Measurements from ENCODE around the gene NOS3.

GRCh38 chr7:150952331-150953050, 38.3 kb upstream of the NOS3 start:
- TF ChIP-seq YY1 (IDR thresholded peaks at IDR 0.05; ENCODE audit: insufficient read depth, insufficient read length), result no peak
- TF ChIP-seq ZNF274 (IDR thresholded peaks at IDR 0.05; ENCODE audit: low read depth, low read length), result no peak
- no peak for TF ChIP-seq SUZ12 (IDR thresholded peaks at IDR 0.05; ENCODE audit: extremely low read depth, insufficient read depth, insufficient read length)
